Measurements from ENCODE around the gene MRLN.

DNA sequence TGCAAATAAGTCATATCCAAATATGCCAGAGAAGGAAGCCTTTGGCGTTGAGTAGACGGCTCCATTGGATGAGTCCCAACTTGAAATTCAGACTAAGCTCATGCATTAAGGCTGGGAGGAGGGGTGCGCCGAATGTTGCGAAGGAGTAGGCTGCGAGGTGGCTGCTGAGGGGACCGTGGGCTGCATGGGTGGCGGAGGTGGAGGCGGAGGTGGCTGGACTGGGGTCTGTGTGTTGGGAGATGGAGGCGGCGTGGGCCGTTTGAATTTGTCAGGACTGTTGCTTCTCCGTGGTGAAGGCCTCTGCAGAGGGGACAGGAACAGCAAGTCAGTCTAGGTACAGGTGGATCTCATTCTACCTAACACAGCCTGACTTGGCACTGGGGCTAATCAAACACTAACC is 39.6 kb upstream of the MRLN start:
- TF ChIP-seq CTCF (IDR thresholded peaks at IDR 0.05 in 2 of 3, conservative IDR thresholded peaks at IDR 0.05 in 1 of 3; ENCODE audit: control insufficient read depth in 2 of 3, extremely low read depth in 1 of 3, insufficient read depth in 1 of 3, low read depth in 3 of 3, low read length in 3 of 3) (no peak), YBX1 (IDR thresholded peaks at IDR 0.05) (no peak), SKIL (IDR thresholded peaks at IDR 0.05; ENCODE audit: low read depth, poor library complexity, severe bottlenecking) (no peak), CHD2 (IDR thresholded peaks at IDR 0.05; ENCODE audit: borderline replicate concordance, low read depth, low read length) (no peak), POLR2A (IDR thresholded peaks at IDR 0.05; ENCODE audit: low read depth, low read length) (no peak), BCL11A (IDR thresholded peaks at IDR 0.05; ENCODE audit: low read depth, low read length) (no peak), EZH2 (IDR thresholded peaks at IDR 0.05; ENCODE audit: borderline replicate concordance, control insufficient read depth, low read depth, low read length) (no peak), SMC3 (IDR thresholded peaks at IDR 0.05; ENCODE audit: borderline replicate concordance, low read length) (no peak), JUNB (IDR thresholded peaks at IDR 0.05) (no peak)
- TF ChIP-seq, protein P1, sequence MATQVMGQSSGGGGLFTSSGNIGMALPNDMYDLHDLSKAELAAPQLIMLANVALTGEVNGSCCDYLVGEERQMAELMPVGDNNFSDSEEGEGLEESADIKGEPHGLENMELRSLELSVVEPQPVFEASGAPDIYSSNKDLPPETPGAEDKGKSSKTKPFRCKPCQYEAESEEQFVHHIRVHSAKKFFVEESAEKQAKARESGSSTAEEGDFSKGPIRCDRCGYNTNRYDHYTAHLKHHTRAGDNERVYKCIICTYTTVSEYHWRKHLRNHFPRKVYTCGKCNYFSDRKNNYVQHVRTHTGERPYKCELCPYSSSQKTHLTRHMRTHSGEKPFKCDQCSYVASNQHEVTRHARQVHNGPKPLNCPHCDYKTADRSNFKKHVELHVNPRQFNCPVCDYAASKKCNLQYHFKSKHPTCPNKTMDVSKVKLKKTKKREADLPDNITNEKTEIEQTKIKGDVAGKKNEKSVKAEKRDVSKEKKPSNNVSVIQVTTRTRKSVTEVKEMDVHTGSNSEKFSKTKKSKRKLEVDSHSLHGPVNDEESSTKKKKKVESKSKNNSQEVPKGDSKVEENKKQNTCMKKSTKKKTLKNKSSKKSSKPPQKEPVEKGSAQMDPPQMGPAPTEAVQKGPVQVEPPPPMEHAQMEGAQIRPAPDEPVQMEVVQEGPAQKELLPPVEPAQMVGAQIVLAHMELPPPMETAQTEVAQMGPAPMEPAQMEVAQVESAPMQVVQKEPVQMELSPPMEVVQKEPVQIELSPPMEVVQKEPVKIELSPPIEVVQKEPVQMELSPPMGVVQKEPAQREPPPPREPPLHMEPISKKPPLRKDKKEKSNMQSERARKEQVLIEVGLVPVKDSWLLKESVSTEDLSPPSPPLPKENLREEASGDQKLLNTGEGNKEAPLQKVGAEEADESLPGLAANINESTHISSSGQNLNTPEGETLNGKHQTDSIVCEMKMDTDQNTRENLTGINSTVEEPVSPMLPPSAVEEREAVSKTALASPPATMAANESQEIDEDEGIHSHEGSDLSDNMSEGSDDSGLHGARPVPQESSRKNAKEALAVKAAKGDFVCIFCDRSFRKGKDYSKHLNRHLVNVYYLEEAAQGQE (IDR thresholded peaks at IDR 0.05; ENCODE audit: low read depth, low read length): no peak

Data from GM12878 (cell line).